GM21423 (cell line): ENCODE data around the gene PRKCA.
"Not testable (repeated sequence)": the region's sequence is repeated elsewhere in the genome, so short reads cannot be mapped to it uniquely, and the experiment has no call there.

ENCODE experiments used
- ATAC-seq: cut with Tn5 transposase; IDR thresholded peaks from one replicate; pipeline ENCODE4 v1.9.1; 2021; ENCODE audit warnings: mild to moderate bottlenecking, moderate library complexity; ENCODE audit not compliant: unreplicated experiment

Gene PRKCA

DNA sequence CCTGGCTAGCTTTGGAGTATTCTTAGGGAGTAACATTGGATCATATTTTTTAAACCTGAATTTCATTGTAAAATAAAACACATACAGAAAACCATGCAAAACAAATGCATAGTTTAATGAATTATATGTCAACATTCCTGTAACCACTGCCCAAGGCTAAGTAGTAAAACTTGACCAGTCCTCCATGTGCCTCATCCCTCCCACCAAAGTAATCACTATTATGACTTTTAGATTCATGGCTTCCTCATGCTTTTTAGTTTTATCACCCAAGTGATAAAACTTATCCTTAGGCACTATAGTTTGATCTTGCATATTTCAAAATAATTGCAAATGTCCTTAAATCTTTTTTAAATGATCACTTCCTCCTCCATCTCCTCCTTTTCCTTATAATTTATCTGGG, 20.4 kb downstream of the PRKCA start:
- ATAC-seq: no peak

DNA sequence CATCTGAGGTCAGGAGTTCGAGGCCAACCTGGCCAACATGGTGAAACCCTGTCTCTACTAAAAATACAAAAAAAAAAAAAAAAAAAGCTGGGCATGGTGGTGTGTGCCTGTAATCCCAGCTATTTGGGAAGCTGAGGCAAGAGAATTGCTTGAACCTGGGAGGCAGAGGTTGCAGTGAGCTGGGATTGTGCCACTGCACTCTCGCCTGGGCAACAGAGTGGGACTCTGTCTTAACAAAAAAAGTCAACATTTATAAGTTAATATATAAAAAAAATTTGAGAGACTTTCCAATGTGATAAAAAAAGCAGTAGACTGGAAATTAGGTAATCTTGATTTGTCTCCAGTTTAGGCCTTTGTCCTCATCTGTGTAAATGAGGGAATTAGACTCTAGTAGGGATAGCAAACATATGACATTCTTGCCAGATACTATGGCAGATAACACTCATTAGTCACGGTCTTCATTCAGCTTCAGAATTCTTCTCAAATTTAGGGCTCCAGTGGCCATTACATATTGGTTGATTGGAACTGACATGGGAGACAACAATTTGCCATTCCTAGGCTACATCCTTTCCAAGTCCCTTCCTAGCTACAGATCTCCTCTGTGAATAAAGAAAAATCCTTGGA, 22.1 kb downstream of the PRKCA start:
- ATAC-seq: not testable (repeated sequence)

DNA sequence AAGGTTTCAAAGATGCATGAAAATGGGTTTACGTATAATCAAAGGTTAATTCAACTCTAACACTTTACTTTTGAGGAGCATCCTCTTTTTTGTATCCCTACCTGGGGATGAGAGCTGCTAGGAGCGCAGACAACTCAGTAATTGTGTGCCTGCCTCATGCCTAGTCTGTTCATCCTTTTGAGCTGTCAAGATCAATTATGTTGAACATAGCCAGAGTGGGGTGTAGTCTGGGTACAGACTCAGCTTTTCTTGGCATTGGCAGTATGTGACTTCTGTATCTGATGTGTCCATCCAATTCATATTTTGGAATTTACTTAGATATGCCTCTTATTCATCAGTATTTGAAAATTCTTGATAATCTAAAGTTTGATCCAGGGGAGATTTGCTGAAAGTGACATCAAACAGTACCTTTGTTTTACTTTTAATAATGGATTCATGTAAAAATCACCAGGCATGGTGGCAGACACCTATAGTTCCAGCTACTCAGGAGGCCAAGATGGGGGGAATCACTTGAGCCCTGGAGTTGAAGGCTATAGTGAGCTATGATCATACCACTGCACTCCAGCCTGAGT, 24.1 kb downstream of the PRKCA start:
- no peak for ATAC-seq

GRCh38 chr17:66330646-66331037, 28.2 kb downstream of the PRKCA start:
- no peak for ATAC-seq

- no peak for ATAC-seq
These were observed 28.8 kb downstream of the PRKCA start for GRCh38 chr17:66331038-66331816.

- no peak for ATAC-seq
These were observed 33.4 kb downstream of the PRKCA start for GRCh38 chr17:66335797-66336196.

DNA sequence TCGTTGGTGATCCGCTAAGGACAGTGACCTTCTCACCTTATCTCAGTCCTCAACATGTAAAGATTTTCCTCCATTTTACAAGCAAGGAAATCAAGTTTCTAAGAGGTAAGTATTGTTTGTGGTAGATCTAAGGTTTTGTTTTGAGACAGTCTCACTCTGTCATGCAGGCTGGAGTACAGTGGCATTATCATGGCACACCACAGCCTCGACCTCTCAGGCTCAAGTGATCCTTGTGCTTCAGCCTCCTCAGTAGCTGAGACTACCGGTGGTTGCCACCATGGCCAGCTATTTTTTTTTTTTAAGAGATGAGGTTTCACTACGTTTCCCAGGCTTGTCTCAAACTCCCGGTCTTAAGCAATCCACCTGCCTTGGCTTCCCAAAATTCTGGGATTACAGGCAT, 34.9 kb downstream of the PRKCA start:
- no peak for ATAC-seq

GRCh38 chr17:66337866-66338485, 35.6 kb downstream of the PRKCA start:
- no peak for ATAC-seq

- ATAC-seq: no peak
These were observed 36.5 kb downstream of the PRKCA start for GRCh38 chr17:66338937-66339336.

DNA sequence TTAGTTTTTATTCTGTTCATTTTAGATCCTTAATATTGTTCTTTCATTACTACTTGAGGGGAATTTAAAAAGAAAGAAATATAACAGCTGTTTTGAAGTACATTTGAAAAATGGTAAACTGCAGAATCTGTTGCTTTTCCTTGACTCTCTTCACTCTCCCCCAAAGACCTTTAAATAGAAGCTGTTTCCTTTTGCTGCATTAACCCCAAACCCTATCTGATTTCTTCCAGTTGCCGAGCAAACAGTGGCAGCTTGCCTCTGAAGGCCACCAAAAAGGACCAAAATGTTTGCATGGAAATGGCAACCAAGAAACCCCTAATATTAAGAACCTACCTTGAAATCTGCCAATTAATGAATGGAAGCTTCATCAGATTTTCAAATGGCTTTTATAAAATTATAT, 37.1 kb downstream of the PRKCA start:
- no peak for ATAC-seq

DNA sequence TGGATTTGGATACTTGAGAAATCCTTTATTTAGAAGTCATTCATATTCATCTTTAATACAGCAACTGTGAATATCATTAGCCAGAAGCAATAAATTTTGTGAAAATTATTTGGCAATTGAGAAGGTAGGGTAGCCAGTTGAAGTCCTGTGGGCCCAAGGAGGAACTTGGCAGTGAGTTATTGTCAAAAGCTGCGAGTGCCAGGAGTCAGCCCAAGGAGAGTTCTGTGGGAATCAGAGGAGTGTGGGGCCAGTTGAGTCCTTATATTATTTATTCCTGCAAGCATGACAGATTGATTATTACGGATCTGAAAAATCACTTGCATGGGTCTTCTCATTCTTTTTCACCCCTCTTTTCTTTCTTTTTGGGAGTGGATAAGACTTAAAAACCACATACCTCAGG, 38.3 kb downstream of the PRKCA start:
- no peak for ATAC-seq

GRCh38 chr17:66341462-66341861, 39.0 kb downstream of the PRKCA start:
- peak; percentile 49 for ATAC-seq

DNA sequence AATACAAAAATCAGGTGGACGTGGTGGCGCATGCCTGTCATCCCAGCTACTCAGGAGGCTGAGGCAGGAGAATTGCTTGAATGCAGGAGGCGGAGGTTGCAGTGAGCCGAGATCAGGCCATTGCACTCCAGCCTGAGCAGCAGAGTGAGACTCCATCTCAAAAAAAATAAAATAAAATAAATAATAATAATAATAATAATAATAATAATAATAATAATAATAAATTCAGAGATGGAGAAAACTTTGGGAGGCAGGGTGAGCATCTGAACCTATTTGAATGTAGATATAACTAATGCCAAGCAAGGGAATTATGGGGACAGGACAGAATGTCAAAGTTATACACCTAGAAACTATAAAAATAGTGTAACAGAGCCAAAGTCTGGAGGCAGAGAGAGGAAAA, 39.9 kb downstream of the PRKCA start:
- not testable (repeated sequence) for ATAC-seq

DNA sequence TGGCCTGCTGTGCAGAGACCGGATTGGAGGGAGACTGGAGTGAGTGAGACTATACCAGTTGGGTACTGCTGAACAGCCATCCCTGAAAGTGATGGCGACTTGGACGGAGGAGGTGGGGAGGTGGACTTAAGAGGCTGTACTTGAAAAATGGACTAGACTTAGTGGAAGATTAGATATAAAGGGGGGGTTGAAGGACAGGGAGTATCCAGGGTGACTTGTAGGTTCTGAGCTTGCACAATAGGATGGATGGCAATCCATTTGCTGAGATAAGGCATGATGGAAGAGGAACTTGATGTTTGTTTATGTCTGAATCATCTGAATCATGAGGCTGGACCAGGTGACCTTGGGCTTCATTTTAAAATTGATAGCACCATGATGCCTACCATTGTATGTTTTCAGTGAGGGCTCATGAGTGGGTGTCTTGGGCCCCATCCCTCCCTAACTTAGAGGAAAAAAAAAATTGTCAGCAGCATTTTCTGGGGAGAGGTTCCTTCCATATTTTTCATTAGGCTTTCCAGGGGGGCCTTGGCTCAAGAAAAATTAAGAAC, 41.2 kb downstream of the PRKCA start:
- no peak for ATAC-seq

DNA sequence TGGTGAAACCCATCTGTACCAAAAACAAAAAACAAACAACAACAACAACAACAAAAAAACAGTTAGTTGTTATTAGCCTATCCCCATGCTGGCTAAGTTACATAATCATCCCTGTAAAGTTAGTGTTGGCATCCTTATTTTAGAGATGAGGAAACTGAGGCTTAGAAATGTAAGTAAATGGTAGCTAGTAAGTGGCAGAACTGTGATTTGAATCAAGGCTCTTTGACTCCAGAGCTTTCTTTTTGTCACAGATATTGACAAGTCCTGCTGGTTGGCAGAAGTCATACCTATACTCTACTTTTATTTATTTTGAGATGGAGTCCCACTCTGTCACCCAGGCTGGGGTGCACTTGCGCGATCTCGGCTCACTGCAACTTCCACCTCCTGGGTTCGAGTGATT, 42.1 kb downstream of the PRKCA start:
- ATAC-seq: no peak

GRCh38 chr17:66345264-66345663, 42.9 kb downstream of the PRKCA start:
- no peak for ATAC-seq

DNA sequence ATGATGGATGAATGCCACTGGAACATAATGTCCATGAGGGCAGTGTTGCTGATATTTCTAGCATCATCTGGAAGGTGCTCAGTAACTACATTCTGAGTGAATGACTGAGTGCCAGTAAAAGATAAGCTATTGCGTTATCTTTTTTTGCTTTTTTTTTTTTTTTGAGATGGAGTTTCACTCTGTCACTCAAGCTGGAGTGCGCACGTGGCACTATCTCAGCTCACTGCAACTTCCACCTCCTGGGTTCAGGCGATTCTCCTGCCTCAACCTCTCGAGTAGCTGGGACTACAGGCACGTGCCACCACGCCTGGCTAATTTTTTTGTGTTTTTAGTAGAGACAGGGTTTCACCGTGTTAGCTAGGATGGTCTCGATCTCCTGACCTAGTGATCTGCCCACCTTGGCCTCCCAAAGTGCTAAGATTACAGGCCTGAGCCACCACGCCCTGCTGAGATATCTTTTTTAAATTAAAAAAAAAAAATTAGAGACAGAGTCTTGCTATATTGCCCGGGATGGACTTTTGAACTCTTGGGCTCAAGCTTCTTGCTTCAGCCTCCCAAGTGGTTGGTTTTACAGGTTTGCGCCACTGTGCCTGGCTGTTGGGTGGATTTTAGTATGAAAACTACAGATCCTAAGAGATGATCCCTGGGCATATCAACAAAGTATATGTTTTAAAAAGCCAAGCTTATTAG, 43.7 kb downstream of the PRKCA start:
- ATAC-seq: not testable (repeated sequence)

DNA sequence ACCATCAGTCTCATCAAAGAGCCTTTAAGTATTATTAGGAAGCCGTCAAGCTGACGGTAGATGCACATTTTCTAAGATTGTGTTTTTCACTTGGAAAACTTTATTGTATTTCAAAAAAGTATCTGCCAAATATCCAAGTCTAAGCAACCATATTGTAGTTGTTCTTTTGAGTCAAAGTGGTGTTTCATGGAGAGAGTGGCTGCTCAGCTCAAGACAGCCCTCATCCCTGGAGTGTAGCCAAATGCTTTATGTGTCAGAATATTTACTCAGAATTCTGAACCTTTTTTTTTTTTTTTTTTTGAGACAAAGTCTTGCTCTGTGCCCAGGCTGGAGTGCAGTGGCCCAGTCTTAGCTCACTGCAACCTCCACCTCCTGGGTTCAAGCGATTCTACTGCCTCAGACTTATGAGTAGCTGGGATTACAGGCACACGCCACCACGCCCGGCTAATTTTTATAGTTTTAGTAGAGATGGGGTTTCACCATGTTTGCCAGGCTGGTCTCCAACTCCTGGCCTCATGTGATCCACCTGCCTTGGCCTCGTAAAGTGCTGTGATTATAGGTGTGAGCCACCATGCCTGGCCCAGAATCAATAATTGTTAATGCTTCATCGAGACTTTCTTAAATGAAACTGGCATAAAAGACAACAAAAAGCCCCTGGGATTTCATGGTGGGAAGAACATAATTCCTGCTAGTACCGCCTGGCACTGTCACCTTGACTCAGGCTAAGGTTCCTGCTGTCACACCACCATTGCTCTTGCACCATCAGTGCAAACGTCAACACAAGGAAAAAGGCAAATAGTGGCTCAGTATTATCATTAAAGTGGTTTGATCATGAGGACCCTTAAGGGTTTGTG, 45.5 kb downstream of the PRKCA start:
- no peak for ATAC-seq

DNA sequence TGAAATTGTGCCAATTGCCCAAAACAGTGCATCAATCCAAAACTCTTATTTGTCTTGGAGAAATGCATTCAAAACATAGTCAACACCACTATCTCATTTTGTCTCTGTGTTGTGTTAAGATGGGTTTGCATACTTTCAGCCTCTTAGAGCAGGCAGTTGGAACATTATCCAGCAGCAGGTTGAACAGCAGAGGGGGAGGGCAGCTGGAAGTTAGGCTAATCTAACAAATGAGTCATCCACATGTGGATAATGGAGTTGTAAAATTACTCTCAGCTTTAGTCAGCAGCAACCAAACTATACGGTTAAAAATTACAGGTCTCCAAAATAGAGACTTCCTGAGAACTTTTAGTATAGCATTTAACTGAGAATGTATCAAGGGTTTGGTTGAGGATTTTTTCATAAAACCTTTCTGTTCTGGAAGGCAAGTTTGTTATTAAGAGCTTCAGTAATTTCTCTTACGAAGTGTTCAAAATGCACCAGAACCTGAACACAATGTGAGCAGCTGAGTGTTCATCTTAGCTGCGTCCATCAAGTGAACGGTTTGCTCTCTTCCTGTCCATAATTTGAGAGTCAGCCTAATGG, 46.3 kb downstream of the PRKCA start:
- ATAC-seq: no peak
